Testis (tissue), 3 donors: Measurements from ENCODE around the gene ZNF574. TPM values are rescaled to one million over a fixed set of nuclear protein-coding genes. Genes with fewer than 3 reads are reported as not detected.

Source experiments
- DNase-seq: peaks from one replicate; pipeline ENCODE4 v3.0.0-alpha.2; 2019
- H3K27ac ChIP-seq, 2 donors: fragments of 200-600 bp; sonication (generic); one replicate each; pipeline ENCODE4 v1.5.1; 2019
- H3K27me3 ChIP-seq: fragments of 200-600 bp; sonication (generic); one replicate; pipeline ENCODE4 v1.5.1; 2019
- H3K36me3 ChIP-seq: fragments of 200-600 bp; sonication (generic); one replicate; pipeline ENCODE4 v1.5.1; 2017; ENCODE audit warnings: low read depth; ENCODE audit errors: missing control alignments
- H3K4me1 ChIP-seq: fragments of 200-600 bp; sonication (generic); one replicate; pipeline ENCODE4 v1.5.1; 2019
- H3K4me3 ChIP-seq, 2 donors: fragments of 200-600 bp; sonication (generic); one replicate each; pipeline ENCODE4 v1.5.1; 2017 to 2019
- H3K9me3 ChIP-seq: fragments of 200-600 bp; sonication (generic); one replicate; pipeline ENCODE4 v1.5.1; 2017
- CTCF ChIP-seq, 3 experiments: fragments of 450-650 bp in 2 of 3; fragments of 200-600 bp in 1 of 3; sonication (generic) in 1 of 3; IDR thresholded peaks; one replicate each; pipeline ENCODE4 v1.5.1; 2016 to 2019; ENCODE audit warnings: antibody characterized with exemption in 3 of 3, mild to moderate bottlenecking in 2 of 3, moderate library complexity in 1 of 3
- POLR2A ChIP-seq: fragments of 450-650 bp; IDR thresholded peaks from one replicate; pipeline ENCODE4 v1.6.1; 2017; ENCODE audit warnings: antibody characterized with exemption, mild to moderate bottlenecking, moderate library complexity
- WGBS, 2 donors: methylation state at CpG; one replicate each; pipeline ENCODE4 v1.1.5; 2018; 5-methylcytosine and 5-hydroxymethylcytosine counted together
- intact Hi-C: fragments of 100-400 bp; cut with DNase I; formaldehyde crosslinking; loops from one replicate; pipeline ENCODE4 v1.15.1; 2023; ENCODE audit warnings: low total_unique reads
- polyA plus RNA-seq: library from polyadenylated mRNA; stranded (reverse); fragments of 350-450 nt; fragmentation: Illumina TruSeq; extraction: RNeasy Lipid Tissue Mini Kit (QIAGEN cat#74804); gene quantifications from one replicate; pipeline ENCODE4 v1.2.3, GENCODE V29; 2014; ENCODE audit warnings: low read depth, low replicate concordance; ENCODE audit not compliant: insufficient read depth
- total RNA-seq, 2 donors: library from RNA; depleted of rRNA; stranded (reverse); fragments of >200 nt; gene quantifications; one replicate each; pipeline ENCODE4 v1.2.3, GENCODE V29; 2016

ZNF574 gene
- total and polyA plus RNA-seq, 3 donors from 2014 or later, result 47.4 to 64.8 (median 63.2) TPM

- H3K27me3 ChIP-seq, result no peaks in the 10 kb centered on the region
- H3K9me3 ChIP-seq, result no peaks in the 10 kb centered on the region
- intact Hi-C loops, result no loop called here
- WGBS, 2 donors, result 78 to 82% methylated on average over 11 of the region's 11 CpGs
- no peaks in the 10 kb centered on the region for H3K36me3 ChIP-seq
- no peak overlapping the region for H3K27ac ChIP-seq
- H3K4me3 ChIP-seq, result no peak overlapping the region
- TF ChIP-seq POLR2A (no peak), CTCF (IDR thresholded peaks at IDR 0.05) (no peak)
- no peak for DNase-seq
- no peaks in the 10 kb centered on the region for H3K4me1 ChIP-seq
These were observed 11.0 kb downstream of the ZNF574 start for GRCh38 chr19:42086770-42087550.

GRCh38 chr19:42088471-42089190 lies 12.7 kb downstream of the ZNF574 start:
- WGBS, 2 donors, result 68 to 77% methylated on average over 13 to 18 of the region's 18 CpGs
- H3K4me3 ChIP-seq, result no peak overlapping the region
- TF ChIP-seq CTCF (IDR thresholded peaks at IDR 0.05) (no peak), POLR2A (no peak)

GRCh38 chr19:42089191-42089750 lies 13.3 kb downstream of the ZNF574 start:
- no peak overlapping the region for H3K27ac ChIP-seq
- no peak for DNase-seq
- no peaks in the 10 kb centered on the region for H3K36me3 ChIP-seq
- H3K4me3 ChIP-seq, result no peak overlapping the region
- no peaks in the 10 kb centered on the region for H3K4me1 ChIP-seq
- intact Hi-C loops, result no loop called here
- WGBS, 2 donors, result 74 to 82% methylated on average over 13 of the region's 13 CpGs
- TF ChIP-seq CTCF (IDR thresholded peaks at IDR 0.05) (no peak), POLR2A (no peak)
- no peaks in the 10 kb centered on the region for H3K27me3 ChIP-seq
- H3K9me3 ChIP-seq, result no peaks in the 10 kb centered on the region

More at GRCh38 chr19:42088471-42089190, 12.7 kb downstream of the ZNF574 start:
- Histone ChIP-seq H3K27me3 (no peaks in the 10 kb centered on the region), H3K9me3 (no peaks in the 10 kb centered on the region), H3K36me3 (no peaks in the 10 kb centered on the region), H3K4me1 (no peaks in the 10 kb centered on the region), H3K27ac (no peak overlapping the region)
- DNase-seq, result no peak
- intact Hi-C loops, result no loop called here

GRCh38 chr19:42089772-42090171 lies 13.8 kb downstream of the ZNF574 start:
- no peak for TF ChIP-seq CTCF (IDR thresholded peaks at IDR 0.05)
- TF ChIP-seq POLR2A, result no peak
- no peaks in the 10 kb centered on the region for H3K27me3 ChIP-seq
- no peak overlapping the region for H3K27ac ChIP-seq
- no peaks in the 10 kb centered on the region for H3K4me1 ChIP-seq
- DNase-seq, result no peak
- H3K36me3 ChIP-seq, result no peaks in the 10 kb centered on the region
- no peak overlapping the region for H3K4me3 ChIP-seq
- intact Hi-C loops, result no loop called here
- WGBS, 2 donors, result 91 to 95% methylated on average over 13 of the region's 13 CpGs
- H3K9me3 ChIP-seq, result no peaks in the 10 kb centered on the region
